GM12878 (cell line): Measurements from ENCODE around the gene SNRPF. TPM values are rescaled to one million over a fixed set of nuclear protein-coding genes. Genes with fewer than 3 reads are reported as not detected.

Source experiments
- POU2F2 ChIP-seq: IDR thresholded peaks from 3 replicates; pipeline ENCODE4 v1.6.1; 2011; ENCODE audit warnings: low read depth, mild to moderate bottlenecking, low read length, borderline replicate concordance
- polyA plus RNA-seq, 11 experiments: library from polyadenylated mRNA; depleted of rRNA in 4 of 11; unstranded in 6 of 11; stranded (reverse) in 5 of 11; fragments of >200 nt; fragmentation: Nextera tagmentation in 4 of 11; fragmentation: Illumina TruSeq in 1 of 11; extraction: Ambion mirVana in 4 of 11; extraction: Trizol in 1 of 11; gene quantifications; 1 replicate in 1 of 11; 2 replicates in 10 of 11; pipeline versions ENCODE4 v1.2.1 to v1.2.3, GENCODE V29; 2011 to 2016; ENCODE audit warnings: inconsistent platforms in 2 of 11, missing spikeins in 2 of 11, low read depth in 1 of 11
- total RNA-seq, 4 experiments: library from RNA; depleted of rRNA in 3 of 4; stranded (reverse); fragments of >200 nt in 3 of 4; fragmentation: Illumina TruSeq in 1 of 4; extraction: Trizol in 1 of 4; gene quantifications; 2 replicates each; pipeline versions ENCODE4 v1.2.1 to v1.2.3, GENCODE V29; 2013 to 2021
- TF ChIP-seq, protein P1 (sequence below): fragments of 450-650 bp; IDR thresholded peaks from 2 replicates; pipeline ENCODE4 v1.6.1; 2017; ENCODE audit warnings: mild to moderate bottlenecking, moderate library complexity

The SNRPF gene
- total and polyA plus RNA-seq, 10 of the 15 experiments (the other 5 are each of a cell fraction or from before 2014, with no cell fraction given), result 36.5 to 204 (median 77.9) TPM

DNA sequence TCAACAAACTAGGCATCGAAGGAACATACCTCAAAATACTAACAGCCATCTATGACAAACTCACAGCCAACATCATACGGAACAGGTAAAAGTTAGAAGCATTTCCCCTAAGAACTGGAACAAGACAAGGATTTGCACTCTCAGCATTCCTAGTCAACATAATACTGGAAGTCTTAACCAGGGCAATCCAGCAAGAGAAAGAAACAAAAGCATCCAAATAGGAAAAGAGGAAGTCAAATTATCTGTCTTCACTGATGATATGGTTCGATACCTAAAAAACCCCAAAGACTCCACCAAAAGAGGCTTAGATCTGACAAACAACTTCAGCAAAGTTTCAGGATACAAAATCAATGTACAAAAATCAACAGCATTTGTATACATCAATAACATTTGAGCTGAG, 51.1 kb downstream of the SNRPF start (continued):
- TF ChIP-seq, protein P1, sequence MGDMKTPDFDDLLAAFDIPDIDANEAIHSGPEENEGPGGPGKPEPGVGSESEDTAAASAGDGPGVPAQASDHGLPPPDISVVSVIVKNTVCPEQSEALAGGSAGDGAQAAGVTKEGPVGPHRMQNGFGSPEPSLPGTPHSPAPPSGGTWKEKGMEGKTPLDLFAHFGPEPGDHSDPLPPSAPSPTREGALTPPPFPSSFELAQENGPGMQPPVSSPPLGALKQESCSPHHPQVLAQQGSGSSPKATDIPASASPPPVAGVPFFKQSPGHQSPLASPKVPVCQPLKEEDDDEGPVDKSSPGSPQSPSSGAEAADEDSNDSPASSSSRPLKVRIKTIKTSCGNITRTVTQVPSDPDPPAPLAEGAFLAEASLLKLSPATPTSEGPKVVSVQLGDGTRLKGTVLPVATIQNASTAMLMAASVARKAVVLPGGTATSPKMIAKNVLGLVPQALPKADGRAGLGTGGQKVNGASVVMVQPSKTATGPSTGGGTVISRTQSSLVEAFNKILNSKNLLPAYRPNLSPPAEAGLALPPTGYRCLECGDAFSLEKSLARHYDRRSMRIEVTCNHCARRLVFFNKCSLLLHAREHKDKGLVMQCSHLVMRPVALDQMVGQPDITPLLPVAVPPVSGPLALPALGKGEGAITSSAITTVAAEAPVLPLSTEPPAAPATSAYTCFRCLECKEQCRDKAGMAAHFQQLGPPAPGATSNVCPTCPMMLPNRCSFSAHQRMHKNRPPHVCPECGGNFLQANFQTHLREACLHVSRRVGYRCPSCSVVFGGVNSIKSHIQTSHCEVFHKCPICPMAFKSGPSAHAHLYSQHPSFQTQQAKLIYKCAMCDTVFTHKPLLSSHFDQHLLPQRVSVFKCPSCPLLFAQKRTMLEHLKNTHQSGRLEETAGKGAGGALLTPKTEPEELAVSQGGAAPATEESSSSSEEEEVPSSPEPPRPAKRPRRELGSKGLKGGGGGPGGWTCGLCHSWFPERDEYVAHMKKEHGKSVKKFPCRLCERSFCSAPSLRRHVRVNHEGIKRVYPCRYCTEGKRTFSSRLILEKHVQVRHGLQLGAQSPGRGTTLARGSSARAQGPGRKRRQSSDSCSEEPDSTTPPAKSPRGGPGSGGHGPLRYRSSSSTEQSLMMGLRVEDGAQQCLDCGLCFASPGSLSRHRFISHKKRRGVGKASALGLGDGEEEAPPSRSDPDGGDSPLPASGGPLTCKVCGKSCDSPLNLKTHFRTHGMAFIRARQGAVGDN, result no peak
- no peak for TF ChIP-seq POU2F2

Other genes starting within 250 kb of the SNRPF start
- gene NTN4, start 68.2 kb upstream of the SNRPF start, total RNA-seq (2014; rRNA removed), result not detected in 2 replicates
- not detected in 2 replicates for gene NTN4, start 68.2 kb upstream of the SNRPF start, total RNA-seq (2014; rRNA removed; fragmentation: Illumina TruSeq; extraction: Trizol)
- 0.08 and 0.15 TPM in 2 replicates for gene NTN4, start 68.2 kb upstream of the SNRPF start, total RNA-seq (2021)
- not detected in 2 replicates for gene NTN4, start 68.2 kb upstream of the SNRPF start, polyA plus RNA-seq (2011; rRNA removed)
- not detected in 2 replicates for gene NTN4, start 68.2 kb upstream of the SNRPF start, polyA plus RNA-seq (2014; fragmentation: Illumina TruSeq; extraction: Trizol)
- gene NTN4, start 68.2 kb upstream of the SNRPF start, polyA plus RNA-seq (2014; fragmentation: Nextera tagmentation; extraction: Ambion mirVana), result not detected
- not detected in 2 replicates for gene NTN4, start 68.2 kb upstream of the SNRPF start, polyA plus RNA-seq (2014; rRNA removed)
- not detected for gene NTN4, start 68.2 kb upstream of the SNRPF start, polyA plus RNA-seq (2016; fragmentation: Nextera tagmentation; extraction: Ambion mirVana)
- not detected in 2 replicates for gene CCDC38, start 83.7 kb downstream of the SNRPF start, total RNA-seq (2014; rRNA removed)
- not detected in 2 replicates for gene CCDC38, start 83.7 kb downstream of the SNRPF start, total RNA-seq (2014; rRNA removed; fragmentation: Illumina TruSeq; extraction: Trizol)
- 0.08 TPM in 1 of 2 replicates, not detected in the other for gene CCDC38, start 83.7 kb downstream of the SNRPF start, total RNA-seq (2021)
- gene CCDC38, start 83.7 kb downstream of the SNRPF start, polyA plus RNA-seq (2011; rRNA removed), result 0.04 TPM in 2 replicates
- gene CCDC38, start 83.7 kb downstream of the SNRPF start, polyA plus RNA-seq (2014; fragmentation: Illumina TruSeq; extraction: Trizol), result not detected in 2 replicates
- gene CCDC38, start 83.7 kb downstream of the SNRPF start, polyA plus RNA-seq (2014; fragmentation: Nextera tagmentation; extraction: Ambion mirVana), result not detected
- 0.06 TPM in 1 of 2 replicates, not detected in the other for gene CCDC38, start 83.7 kb downstream of the SNRPF start, polyA plus RNA-seq (2014; rRNA removed)
- gene CCDC38, start 83.7 kb downstream of the SNRPF start, polyA plus RNA-seq (2016; fragmentation: Nextera tagmentation; extraction: Ambion mirVana), result under 1 TPM in 1 of 2 experiments, not detected in 1; 0.05 TPM
- 0.06 and 0.22 TPM in 2 replicates for gene AMDHD1, start 84.4 kb downstream of the SNRPF start, total RNA-seq (2014; rRNA removed)
- gene AMDHD1, start 84.4 kb downstream of the SNRPF start, total RNA-seq (2014; rRNA removed; fragmentation: Illumina TruSeq; extraction: Trizol), result not detected in 2 replicates
- gene AMDHD1, start 84.4 kb downstream of the SNRPF start, total RNA-seq (2021), result 0.15 TPM in 1 of 2 replicates, not detected in the other
- gene AMDHD1, start 84.4 kb downstream of the SNRPF start, polyA plus RNA-seq (2011; rRNA removed), result 0.09 and 0.11 TPM in 2 replicates
- gene AMDHD1, start 84.4 kb downstream of the SNRPF start, polyA plus RNA-seq (2014; fragmentation: Illumina TruSeq; extraction: Trizol), result 0.28 and 0.33 TPM in 2 replicates
- gene AMDHD1, start 84.4 kb downstream of the SNRPF start, polyA plus RNA-seq (2014; fragmentation: Nextera tagmentation; extraction: Ambion mirVana), result not detected
- 0.04 and 0.06 TPM in 2 replicates for gene AMDHD1, start 84.4 kb downstream of the SNRPF start, polyA plus RNA-seq (2014; rRNA removed)
- under 1 TPM in 1 of 2 experiments, not detected in 1; 0.16 TPM for gene AMDHD1, start 84.4 kb downstream of the SNRPF start, polyA plus RNA-seq (2016; fragmentation: Nextera tagmentation; extraction: Ambion mirVana)
- gene HAL, start 137.4 kb downstream of the SNRPF start, total RNA-seq (2014; rRNA removed), result 0.45 TPM in 1 of 2 replicates, not detected in the other
- 0.04 TPM in 1 of 2 replicates, not detected in the other for gene HAL, start 137.4 kb downstream of the SNRPF start, total RNA-seq (2014; rRNA removed; fragmentation: Illumina TruSeq; extraction: Trizol)
- gene HAL, start 137.4 kb downstream of the SNRPF start, total RNA-seq (2021), result 0.11 and 0.18 TPM in 2 replicates
- gene HAL, start 137.4 kb downstream of the SNRPF start, polyA plus RNA-seq (2011; rRNA removed), result 0.10 and 0.14 TPM in 2 replicates
- gene HAL, start 137.4 kb downstream of the SNRPF start, polyA plus RNA-seq (2014; fragmentation: Illumina TruSeq; extraction: Trizol), result 0.06 and 0.52 TPM in 2 replicates
- gene HAL, start 137.4 kb downstream of the SNRPF start, polyA plus RNA-seq (2014; fragmentation: Nextera tagmentation; extraction: Ambion mirVana), result under 1 TPM; 0.08 to 0.13 TPM
- 0.13 and 0.38 TPM in 2 replicates for gene HAL, start 137.4 kb downstream of the SNRPF start, polyA plus RNA-seq (2014; rRNA removed)
- gene HAL, start 137.4 kb downstream of the SNRPF start, polyA plus RNA-seq (2016; fragmentation: Nextera tagmentation; extraction: Ambion mirVana), result under 1 TPM in 1 of 2 experiments, not detected in 1; 0.19 TPM
- 46.5 and 55.0 TPM in 2 replicates for gene LTA4H, start 176.6 kb downstream of the SNRPF start, total RNA-seq (2014; rRNA removed)
- 63.1 and 63.4 TPM in 2 replicates for gene LTA4H, start 176.6 kb downstream of the SNRPF start, total RNA-seq (2014; rRNA removed; fragmentation: Illumina TruSeq; extraction: Trizol)
- 44.7 and 45.9 TPM in 2 replicates for gene LTA4H, start 176.6 kb downstream of the SNRPF start, total RNA-seq (2021)
- gene LTA4H, start 176.6 kb downstream of the SNRPF start, polyA plus RNA-seq (2011; rRNA removed), result 106 and 161 TPM in 2 replicates
- 73.6 and 99.5 TPM in 2 replicates for gene LTA4H, start 176.6 kb downstream of the SNRPF start, polyA plus RNA-seq (2014; fragmentation: Illumina TruSeq; extraction: Trizol)
- gene LTA4H, start 176.6 kb downstream of the SNRPF start, polyA plus RNA-seq (2014; fragmentation: Nextera tagmentation; extraction: Ambion mirVana), result 10 to 100 TPM; 47.2 to 47.4 TPM
- gene LTA4H, start 176.6 kb downstream of the SNRPF start, polyA plus RNA-seq (2014; rRNA removed), result 47.6 and 51.3 TPM in 2 replicates
- 10 to 100 TPM; 43.9 to 45.9 TPM for gene LTA4H, start 176.6 kb downstream of the SNRPF start, polyA plus RNA-seq (2016; fragmentation: Nextera tagmentation; extraction: Ambion mirVana)